H9 (cell line): ENCODE measurements around the gene ITIH4. TPM values are rescaled to one million over a fixed set of nuclear protein-coding genes. Genes with fewer than 3 reads are reported as not detected.

Experiments
- DNase-seq: peaks from one replicate; pipeline ENCODE4 v3.0.0-alpha.2; 2017
- H2AFZ ChIP-seq: one replicate; pipeline ENCODE4 v1.6.1; 2013; ENCODE audit warnings: mild to moderate bottlenecking, low read length, control low read depth, moderate library complexity
- H2AK5ac ChIP-seq: 2 replicates; pipeline ENCODE4 v1.6.1; 2013; ENCODE audit warnings: low read length, control low read depth, mixed read lengths; ENCODE audit not compliant: insufficient read length
- H2BK120ac ChIP-seq: one replicate; pipeline ENCODE4 v1.6.1; 2013; ENCODE audit warnings: low read depth, mild to moderate bottlenecking, low read length, control low read depth, inconsistent platforms; ENCODE audit not compliant: poor library complexity, severe bottlenecking
- H2BK12ac ChIP-seq: 2 replicates; pipeline ENCODE4 v1.6.1; 2013; ENCODE audit warnings: low read length, control low read depth, mixed read lengths, low read depth; ENCODE audit not compliant: insufficient read length
- H2BK15ac ChIP-seq: 2 replicates; pipeline ENCODE4 v1.6.1; 2013; ENCODE audit warnings: low read depth, low read length, control low read depth
- H2BK20ac ChIP-seq: one replicate; pipeline ENCODE4 v1.6.1; 2013; ENCODE audit warnings: low read depth, mild to moderate bottlenecking, low read length, control low read depth, inconsistent platforms; ENCODE audit not compliant: poor library complexity, severe bottlenecking
- H2BK5ac ChIP-seq: 2 replicates; pipeline ENCODE4 v1.6.1; 2013; ENCODE audit warnings: low read length, control low read depth, mixed read lengths; ENCODE audit not compliant: insufficient read length
- H3K14ac ChIP-seq: 2 replicates; pipeline ENCODE4 v1.6.1; 2013; ENCODE audit warnings: low read length, control low read depth; ENCODE audit not compliant: insufficient read depth
- H3K18ac ChIP-seq: 2 replicates; pipeline ENCODE4 v1.6.1; 2013; ENCODE audit warnings: low read depth, mild to moderate bottlenecking, mixed read lengths, low read length, control low read depth; ENCODE audit not compliant: insufficient read length
- H3K23ac ChIP-seq: 2 replicates; pipeline ENCODE4 v1.6.1; 2013; ENCODE audit warnings: low read length, control low read depth, mixed read lengths, low read depth; ENCODE audit not compliant: insufficient read length
- H3K23me2 ChIP-seq: 2 replicates; pipeline ENCODE4 v1.6.1; 2013; ENCODE audit warnings: low read depth, mild to moderate bottlenecking, mixed read lengths, low read length, control low read depth; ENCODE audit not compliant: insufficient read length, poor library complexity, severe bottlenecking
- H3K27ac ChIP-seq: 2 replicates; pipeline ENCODE4 v1.5.1; 2013; ENCODE audit warnings: low read length, control low read depth, mixed read lengths, low read depth; ENCODE audit not compliant: insufficient read length
- H3K27me3 ChIP-seq: 2 replicates; pipeline ENCODE4 v1.6.1; 2013; ENCODE audit warnings: low read length, control low read depth, inconsistent platforms; ENCODE audit not compliant: insufficient read depth
- H3K4ac ChIP-seq: 2 replicates; pipeline ENCODE4 v1.6.1; 2013; ENCODE audit warnings: low read depth, mild to moderate bottlenecking, control low read depth, inconsistent platforms, low read length, moderate library complexity
- H3K4me1 ChIP-seq: 2 replicates; pipeline ENCODE4 v1.6.1; 2013; ENCODE audit warnings: low read length, control low read depth, inconsistent platforms; ENCODE audit not compliant: insufficient read depth
- H3K4me2 ChIP-seq: 2 replicates; pipeline ENCODE4 v1.6.1; 2013; ENCODE audit warnings: low read length, control low read depth, mixed read lengths; ENCODE audit not compliant: insufficient read length, insufficient read depth
- H3K56ac ChIP-seq: 2 replicates; pipeline ENCODE4 v1.6.1; 2013; ENCODE audit warnings: low read depth, mild to moderate bottlenecking, mixed read lengths, low read length, control low read depth; ENCODE audit not compliant: insufficient read length
- H3K79me1 ChIP-seq: 2 replicates; pipeline ENCODE4 v1.6.1; 2013; ENCODE audit warnings: low read depth, mild to moderate bottlenecking, moderate library complexity, low read length, control low read depth, inconsistent platforms; ENCODE audit not compliant: insufficient read depth, poor library complexity, severe bottlenecking
- H3K79me2 ChIP-seq: 2 replicates; pipeline ENCODE4 v1.6.1; 2013; ENCODE audit warnings: low read length, control low read depth, inconsistent platforms; ENCODE audit not compliant: insufficient read depth
- H3K9ac ChIP-seq: 2 replicates; pipeline ENCODE4 v1.6.1; 2013; ENCODE audit warnings: low read length, control low read depth, mixed read lengths; ENCODE audit not compliant: insufficient read length; ENCODE audit errors: extremely low read depth
- H3K9me3 ChIP-seq: one replicate; pipeline ENCODE4 v1.6.1; 2013; ENCODE audit warnings: low read depth, low read length, inconsistent platforms; ENCODE audit not compliant: control insufficient read depth
- H3T11ph ChIP-seq: one replicate; pipeline ENCODE4 v1.6.1; 2013; ENCODE audit warnings: mild to moderate bottlenecking, low read length, control low read depth, inconsistent platforms
- H4K20me1 ChIP-seq: one replicate; pipeline ENCODE4 v1.6.1; 2013; ENCODE audit not compliant: control insufficient read depth, insufficient read length, insufficient read depth
- H4K5ac ChIP-seq: 2 replicates; pipeline ENCODE4 v1.6.1; 2013; ENCODE audit warnings: low read depth, mild to moderate bottlenecking, mixed read lengths, low read length, control low read depth; ENCODE audit not compliant: insufficient read length
- H4K8ac ChIP-seq: replicated peaks from 2 replicates; pipeline ENCODE4 v1.6.1; 2013; ENCODE audit warnings: low read length, control low read depth, mixed read lengths, low read depth; ENCODE audit not compliant: insufficient read length
- H4K91ac ChIP-seq: 2 replicates; pipeline ENCODE4 v1.6.1; 2013; ENCODE audit warnings: low read depth, mild to moderate bottlenecking, moderate library complexity, mixed read lengths, low read length, control low read depth; ENCODE audit not compliant: insufficient read length
- H3K27ac Mint-ChIP-seq, 3 experiments: 2 replicates in 2 of 3; 3 replicates in 1 of 3; pipeline ENCODE4 v1.8.0; 2020 to 2021; ENCODE audit warnings: mixed read lengths in 3 of 3, mild to moderate bottlenecking in 1 of 3, moderate library complexity in 1 of 3
- H3K27me3 Mint-ChIP-seq: 2 replicates; pipeline ENCODE4 v1.8.0; 2021; ENCODE audit warnings: low read depth, mild to moderate bottlenecking, moderate library complexity, mixed read lengths
- H3K36me3 Mint-ChIP-seq, 3 experiments: 2 replicates in 2 of 3; 3 replicates in 1 of 3; pipeline ENCODE4 v1.8.0; 2020 to 2021; ENCODE audit warnings: low read depth in 3 of 3, mixed read lengths in 3 of 3; ENCODE audit not compliant: insufficient read depth in 1 of 3
- H3K4me1 Mint-ChIP-seq, 2 experiments: 2 replicates each; pipeline ENCODE4 v1.8.0; 2020; ENCODE audit warnings: mixed read lengths in 2 of 2
- H3K4me3 Mint-ChIP-seq, 2 experiments: 2 replicates in 1 of 2; 3 replicates in 1 of 2; pipeline ENCODE4 v1.8.0; 2020 to 2021; ENCODE audit warnings: mild to moderate bottlenecking in 2 of 2, mixed read lengths in 2 of 2, moderate library complexity in 1 of 2
- H3K9me3 Mint-ChIP-seq, 2 experiments: 2 replicates in 1 of 2; 3 replicates in 1 of 2; pipeline ENCODE4 v1.8.0; 2020; ENCODE audit warnings: mild to moderate bottlenecking in 2 of 2, mixed read lengths in 2 of 2, moderate library complexity in 1 of 2
- WGBS: extraction: QIAGEN DNeasy Blood & Tissue Kit; methylation state at CpG from one replicate; pipeline ENCODE4 v1.1.7; 2013; ENCODE audit warnings: missing lambda C conversion rate, low lambda C conversion rate, mixed read lengths; ENCODE audit not compliant: insufficient read length; ENCODE audit errors: extremely low coverage; 5-methylcytosine and 5-hydroxymethylcytosine counted together
- total RNA-seq: library from RNA; stranded (reverse); gene quantifications from 2 replicates; pipeline ENCODE4 v1.2.1, GENCODE V29; 2021
- TF ChIP-seq, protein P1 (sequence below): fragments of 200-600 bp; sonication (generic); conservative IDR thresholded peaks from 3 replicates; pipeline ENCODE4 v1.8.0; 2021; ENCODE audit warnings: antibody characterized with exemption, mild to moderate bottlenecking

ITIH4 gene
- total RNA-seq, 1 experiment from 2014 or later: 3.0 TPM

DNA sequence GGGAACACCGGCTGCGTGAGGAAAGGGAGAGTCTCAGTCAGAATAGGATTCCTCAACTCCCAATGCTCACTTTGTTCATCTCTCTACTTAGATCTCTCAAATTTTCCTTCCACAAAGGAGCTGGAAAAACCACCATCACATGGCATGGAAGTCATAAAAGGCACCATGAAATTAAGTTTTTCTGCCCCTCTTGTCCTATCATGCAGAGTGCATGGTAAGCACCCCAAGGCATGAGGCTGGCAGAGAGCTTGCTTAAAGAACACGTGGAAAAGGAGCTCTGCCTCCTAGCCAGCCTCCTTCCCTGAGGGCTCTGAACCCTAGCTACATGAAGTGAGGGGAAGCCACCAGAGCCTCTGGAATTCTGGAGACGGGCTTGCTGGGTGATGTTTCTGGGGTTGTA lies 49.1 kb upstream of the ITIH4 start:
- Histone ChIP-seq H3K14ac (no peak overlapping the region), H2BK5ac (no peak overlapping the region), H3K9ac (no peak overlapping the region), H3K79me1 (no peaks in the 10 kb centered on the region), H4K20me1 (no peaks in the 10 kb centered on the region), H3K4me1 (no peaks in the 10 kb centered on the region; the same call in 1 of the 2 replicates), H3K27me3 (no peaks in the 10 kb centered on the region), H3K27ac (no peak overlapping the region), H3K79me2 (no peaks in the 10 kb centered on the region), H3K9me3 (no peaks in the 10 kb centered on the region), H3K56ac (no peak overlapping the region), H2BK15ac (no peak overlapping the region), H4K91ac (no peak overlapping the region), H2BK20ac (no peak overlapping the region), H4K8ac (no peak overlapping the region), H3K23me2 (no peaks in the 10 kb centered on the region), H3K18ac (no peak overlapping the region), H2AFZ (no peak overlapping the region), H3T11ph (no peak overlapping the region), H2BK120ac (no peak overlapping the region), H3K4ac (no peak overlapping the region), H2BK12ac (no peak overlapping the region), H4K5ac (no peak overlapping the region), H3K4me2 (no peak overlapping the region), H3K23ac (no peak overlapping the region), H2AK5ac (no peak overlapping the region)
- Mint-ChIP-seq H3K4me3 (no peak overlapping the region), H3K9me3 (no peaks in the 10 kb centered on the region), H3K4me1 (peaks cover 13 to 14% of the 10 kb centered on the region in 2 experiments), H3K36me3 (peaks cover 0 to 4% (median under 1%) of the 10 kb centered on the region in 3 experiments; a peak in 3 of 7 replicates), H3K27ac (no peak overlapping the region; a peak in 1 of 7 replicates), H3K27me3 (no peaks in the 10 kb centered on the region)
- no CpG with 5 or more reads among the region's 4 CpGs for WGBS
- DNase-seq: no peak
- TF ChIP-seq, protein P1, sequence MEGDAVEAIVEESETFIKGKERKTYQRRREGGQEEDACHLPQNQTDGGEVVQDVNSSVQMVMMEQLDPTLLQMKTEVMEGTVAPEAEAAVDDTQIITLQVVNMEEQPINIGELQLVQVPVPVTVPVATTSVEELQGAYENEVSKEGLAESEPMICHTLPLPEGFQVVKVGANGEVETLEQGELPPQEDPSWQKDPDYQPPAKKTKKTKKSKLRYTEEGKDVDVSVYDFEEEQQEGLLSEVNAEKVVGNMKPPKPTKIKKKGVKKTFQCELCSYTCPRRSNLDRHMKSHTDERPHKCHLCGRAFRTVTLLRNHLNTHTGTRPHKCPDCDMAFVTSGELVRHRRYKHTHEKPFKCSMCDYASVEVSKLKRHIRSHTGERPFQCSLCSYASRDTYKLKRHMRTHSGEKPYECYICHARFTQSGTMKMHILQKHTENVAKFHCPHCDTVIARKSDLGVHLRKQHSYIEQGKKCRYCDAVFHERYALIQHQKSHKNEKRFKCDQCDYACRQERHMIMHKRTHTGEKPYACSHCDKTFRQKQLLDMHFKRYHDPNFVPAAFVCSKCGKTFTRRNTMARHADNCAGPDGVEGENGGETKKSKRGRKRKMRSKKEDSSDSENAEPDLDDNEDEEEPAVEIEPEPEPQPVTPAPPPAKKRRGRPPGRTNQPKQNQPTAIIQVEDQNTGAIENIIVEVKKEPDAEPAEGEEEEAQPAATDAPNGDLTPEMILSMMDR: no peak
